OCI-LY7 (cell line): Measurements from ENCODE around the gene FBXL3.

Experiments
- CTCF ChIP-seq: fragments of 200-600 bp; sonication (generic); conservative IDR thresholded peaks from 2 replicates; pipeline ENCODE4 v1.5.1; 2014; ENCODE audit warnings: mild to moderate bottlenecking, antibody characterized with exemption, low read length, moderate library complexity, mixed read lengths
- EZH2phosphoT487 ChIP-seq: fragments of 200-600 bp; sonication (generic); IDR thresholded peaks from 2 replicates; pipeline ENCODE4 v1.6.1; 2018; ENCODE audit warnings: low read depth, borderline replicate concordance, mild to moderate bottlenecking, mixed run types, antibody characterized with exemption, low read length, moderate library complexity, mixed read lengths

- no peak for TF ChIP-seq CTCF
- no peak for TF ChIP-seq EZH2phosphoT487
Observed at GRCh38 chr13:76973920-76974617, 52.9 kb downstream of the FBXL3 start.
